Central memory CD8-positive, alpha-beta T cell (primary cell): ENCODE results near the gene SGIP1.

ENCODE experiments used
- ATAC-seq: fragments of 150-1000 bp; cut with Tn5 transposase; replicated peaks from 2 replicates; pipeline ENCODE4 v1.10.0; 2022; ENCODE audit warnings: mild to moderate bottlenecking, moderate FRiP score, moderate number of reproducible peaks; ENCODE audit not compliant: poor library complexity, severe bottlenecking; ENCODE audit errors: extremely low read depth
- DNase-seq, 2 donors: peaks; one replicate each; pipeline ENCODE4 v3.0.0; 2021; ENCODE audit warnings: low spot score in 2 of 2
- H3K27ac Mint-ChIP-seq: one replicate; pipeline ENCODE4 v1.8.0; 2022; ENCODE audit warnings: low read depth, mild to moderate bottlenecking, moderate library complexity, mixed read lengths
- H3K27me3 Mint-ChIP-seq: one replicate; pipeline ENCODE4 v1.8.0; 2022; ENCODE audit warnings: mixed read lengths
- H3K36me3 Mint-ChIP-seq: one replicate; pipeline ENCODE4 v1.8.0; 2022; ENCODE audit warnings: mild to moderate bottlenecking, moderate library complexity, mixed read lengths; ENCODE audit not compliant: insufficient read depth
- H3K4me1 Mint-ChIP-seq: one replicate; pipeline ENCODE4 v1.8.0; 2022; ENCODE audit warnings: mixed read lengths
- H3K4me3 Mint-ChIP-seq: one replicate; pipeline ENCODE4 v1.8.0; 2022; ENCODE audit warnings: mild to moderate bottlenecking, moderate library complexity, mixed read lengths
- H3K9me3 Mint-ChIP-seq: one replicate; pipeline ENCODE4 v1.8.0; 2022; ENCODE audit warnings: mixed read lengths

The SGIP1 gene

DNA sequence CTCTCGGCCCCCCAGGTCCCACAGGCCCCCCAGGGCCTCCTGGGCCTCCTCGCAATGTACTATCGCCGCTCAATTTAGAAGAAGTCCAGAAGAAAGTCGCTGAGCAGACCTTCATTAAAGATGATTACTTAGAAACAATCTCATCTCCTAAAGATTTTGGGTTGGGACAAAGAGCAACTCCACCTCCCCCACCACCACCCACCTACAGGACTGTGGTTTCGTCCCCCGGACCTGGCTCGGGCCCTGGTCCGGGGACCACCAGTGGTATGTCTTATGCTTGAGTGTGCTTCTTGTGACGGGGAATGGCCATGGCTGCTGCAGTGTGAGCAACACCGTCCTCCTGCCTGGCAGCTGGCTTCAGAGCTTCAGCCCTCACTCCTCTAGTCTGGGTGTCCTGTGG is 148.2 kb downstream of the SGIP1 start:
- Mint-ChIP-seq H3K4me3 (no peak overlapping the region), H3K27ac (no peak overlapping the region), H3K36me3 (no peaks in the 10 kb centered on the region), H3K9me3 (no peaks in the 10 kb centered on the region), H3K4me1 (no peaks in the 10 kb centered on the region), H3K27me3 (peaks cover 35% of the 10 kb centered on the region)
- ATAC-seq: no peak
- DNase-seq: no peak

GRCh38 chr1:66684353-66684752 is 150.4 kb downstream of the SGIP1 start:
- Mint-ChIP-seq H3K27ac (no peak overlapping the region), H3K9me3 (no peaks in the 10 kb centered on the region), H3K36me3 (no peaks in the 10 kb centered on the region)

GRCh38 chr1:66685265-66685664 is 151.3 kb downstream of the SGIP1 start:
- no peaks in the 10 kb centered on the region for H3K9me3 Mint-ChIP-seq
- H3K4me1 Mint-ChIP-seq: no peaks in the 10 kb centered on the region
- ATAC-seq (no peak), DNase-seq (no peak)
- H3K36me3 Mint-ChIP-seq: no peaks in the 10 kb centered on the region
- H3K27me3 Mint-ChIP-seq: peaks cover 31% of the 10 kb centered on the region
- H3K4me3 Mint-ChIP-seq: no peak overlapping the region
- H3K27ac Mint-ChIP-seq: no peak overlapping the region

More at GRCh38 chr1:66684353-66684752, 150.4 kb downstream of the SGIP1 start:
- ATAC-seq (no peak), DNase-seq (no peak)
- Mint-ChIP-seq H3K27me3 (peaks cover 32% of the 10 kb centered on the region), H3K4me3 (no peak overlapping the region), H3K4me1 (no peaks in the 10 kb centered on the region)

GRCh38 chr1:66685670-66686069 is 151.7 kb downstream of the SGIP1 start:
- H3K9me3 Mint-ChIP-seq: no peaks in the 10 kb centered on the region
- peaks cover 35% of the 10 kb centered on the region for H3K27me3 Mint-ChIP-seq
- no peaks in the 10 kb centered on the region for H3K36me3 Mint-ChIP-seq
- no peak overlapping the region for H3K27ac Mint-ChIP-seq
- ATAC-seq (no peak), DNase-seq (no peak)
- H3K4me1 Mint-ChIP-seq: no peaks in the 10 kb centered on the region
- no peak overlapping the region for H3K4me3 Mint-ChIP-seq

DNA sequence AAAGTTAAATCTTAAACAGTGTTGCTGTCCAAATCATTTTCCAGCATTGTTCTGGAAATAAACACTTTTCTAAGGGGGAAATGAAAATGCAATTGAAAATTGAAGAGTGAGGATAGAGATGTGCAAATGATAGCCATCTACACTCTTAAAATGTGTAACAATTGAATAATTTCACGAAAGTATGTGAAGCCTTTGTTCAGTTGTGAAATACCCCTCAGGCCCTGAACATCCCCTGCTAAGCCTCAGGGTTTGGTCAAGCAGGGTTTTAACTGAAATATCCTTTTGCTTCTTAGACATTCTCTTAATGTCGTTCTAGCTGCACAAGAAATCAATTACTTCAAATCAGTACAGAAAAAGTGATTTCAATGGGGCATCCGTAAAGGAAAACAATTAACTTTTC is 152.5 kb downstream of the SGIP1 start:
- H3K4me3 Mint-ChIP-seq: no peak overlapping the region
- no peak overlapping the region for H3K27ac Mint-ChIP-seq
- H3K27me3 Mint-ChIP-seq: peaks cover 42% of the 10 kb centered on the region
- no peaks in the 10 kb centered on the region for H3K9me3 Mint-ChIP-seq
- ATAC-seq (no peak), DNase-seq (no peak)
- H3K36me3 Mint-ChIP-seq: no peaks in the 10 kb centered on the region
- H3K4me1 Mint-ChIP-seq: no peaks in the 10 kb centered on the region

GRCh38 chr1:66687358-66687757 is 153.4 kb downstream of the SGIP1 start:
- H3K27me3 Mint-ChIP-seq: peaks cover 43% of the 10 kb centered on the region
- no peak overlapping the region for H3K4me3 Mint-ChIP-seq
- no peaks in the 10 kb centered on the region for H3K4me1 Mint-ChIP-seq
- DNase-seq (no peak), ATAC-seq (no peak)
- H3K27ac Mint-ChIP-seq: no peak overlapping the region
- no peaks in the 10 kb centered on the region for H3K36me3 Mint-ChIP-seq
- H3K9me3 Mint-ChIP-seq: no peaks in the 10 kb centered on the region

DNA sequence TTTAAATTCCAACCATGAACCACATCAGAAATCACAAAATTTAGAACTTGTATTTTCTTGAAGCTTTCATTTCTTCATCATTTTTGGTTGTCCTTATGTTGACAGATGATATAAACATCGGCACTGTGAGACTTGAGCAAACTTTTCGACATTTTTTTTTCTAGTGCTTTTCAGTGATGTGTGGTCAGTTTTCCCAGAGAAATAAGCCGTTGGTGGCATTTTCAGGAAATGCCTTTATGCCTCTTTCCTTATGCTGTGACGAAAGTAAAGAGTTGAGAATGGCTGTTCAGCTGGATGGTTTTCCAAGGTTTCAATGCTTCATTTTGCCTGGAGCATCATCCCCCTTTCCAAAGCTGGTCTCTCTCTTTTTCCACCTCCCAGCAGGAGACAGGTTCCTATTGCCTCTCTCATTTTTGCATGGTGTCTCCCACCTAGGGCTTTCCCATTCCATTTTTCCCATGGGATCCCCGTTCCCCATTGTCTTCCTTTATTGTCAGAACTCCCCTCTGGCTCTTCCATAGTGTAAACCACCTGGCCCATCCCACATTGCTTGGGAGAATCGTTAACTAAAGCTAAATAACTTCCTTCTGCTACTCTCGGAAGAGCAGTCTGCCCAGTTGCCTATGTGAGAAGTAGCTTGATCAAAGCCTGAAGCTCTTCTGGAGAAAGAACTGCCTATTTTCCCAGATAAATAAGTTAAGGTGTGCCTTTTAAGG is 156.9 kb downstream of the SGIP1 start:
- H3K27me3 Mint-ChIP-seq: peaks cover 36% of the 10 kb centered on the region

DNA sequence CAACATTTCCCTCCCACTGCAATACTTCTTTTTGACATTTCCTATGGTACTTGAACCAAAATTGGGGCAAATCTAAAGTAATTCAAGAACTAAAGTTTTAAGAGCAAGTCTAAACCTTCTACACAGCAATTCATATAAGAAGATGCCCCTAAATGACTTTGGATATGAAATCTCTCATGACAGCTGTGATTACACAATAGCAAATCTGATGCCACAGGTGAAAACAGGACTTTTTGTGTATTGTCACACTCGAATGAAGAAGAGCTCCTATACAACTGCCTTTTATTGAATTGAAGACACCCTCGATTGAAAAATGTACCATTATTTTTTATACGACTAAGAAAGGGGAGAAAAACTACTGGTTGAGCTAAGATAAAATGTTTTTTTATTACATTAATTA is 158.7 kb downstream of the SGIP1 start:
- Mint-ChIP-seq H3K9me3 (no peaks in the 10 kb centered on the region), H3K27ac (no peak overlapping the region), H3K4me3 (no peak overlapping the region), H3K36me3 (no peaks in the 10 kb centered on the region), H3K27me3 (peaks cover 36% of the 10 kb centered on the region), H3K4me1 (no peaks in the 10 kb centered on the region)
- DNase-seq: no peak
- no peak for ATAC-seq

More for the DNA sequence above, 156.9 kb downstream of the SGIP1 start:
- DNase-seq (no peak), ATAC-seq (no peak)
- no peak overlapping the region for H3K27ac Mint-ChIP-seq
- no peaks in the 10 kb centered on the region for H3K9me3 Mint-ChIP-seq
- H3K4me1 Mint-ChIP-seq: no peaks in the 10 kb centered on the region
- H3K36me3 Mint-ChIP-seq: no peaks in the 10 kb centered on the region
- no peak overlapping the region for H3K4me3 Mint-ChIP-seq

DNA sequence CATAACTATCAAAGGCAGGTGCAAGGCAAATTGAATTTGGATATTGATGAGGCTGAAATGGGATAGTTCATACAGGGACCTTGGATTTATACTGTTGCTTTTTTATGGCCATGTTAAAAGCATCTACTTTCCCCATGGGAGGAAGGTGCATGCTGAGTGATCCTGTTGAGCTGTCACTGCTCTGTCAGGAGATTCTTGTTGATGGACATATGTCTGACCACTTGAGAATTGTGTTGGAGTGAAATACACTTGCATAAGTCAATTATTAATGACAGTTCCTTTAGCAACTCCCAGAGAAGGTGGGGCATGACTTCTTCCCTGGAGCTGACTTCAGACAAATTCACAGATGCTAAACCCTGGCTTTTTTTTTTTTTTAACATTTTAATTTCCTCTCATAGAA is 159.9 kb downstream of the SGIP1 start:
- DNase-seq (no peak), ATAC-seq (no peak)
- no peaks in the 10 kb centered on the region for H3K9me3 Mint-ChIP-seq
- peaks cover 40% of the 10 kb centered on the region for H3K27me3 Mint-ChIP-seq
- no peaks in the 10 kb centered on the region for H3K4me1 Mint-ChIP-seq
- no peak overlapping the region for H3K4me3 Mint-ChIP-seq
- no peak overlapping the region for H3K27ac Mint-ChIP-seq
- no peaks in the 10 kb centered on the region for H3K36me3 Mint-ChIP-seq

GRCh38 chr1:66695116-66695515 is 161.2 kb downstream of the SGIP1 start:
- Mint-ChIP-seq H3K27ac (no peak overlapping the region), H3K4me3 (no peak overlapping the region), H3K4me1 (no peaks in the 10 kb centered on the region), H3K36me3 (no peaks in the 10 kb centered on the region), H3K9me3 (no peaks in the 10 kb centered on the region), H3K27me3 (peaks cover 48% of the 10 kb centered on the region)
- ATAC-seq: no peak
- no peak for DNase-seq

DNA sequence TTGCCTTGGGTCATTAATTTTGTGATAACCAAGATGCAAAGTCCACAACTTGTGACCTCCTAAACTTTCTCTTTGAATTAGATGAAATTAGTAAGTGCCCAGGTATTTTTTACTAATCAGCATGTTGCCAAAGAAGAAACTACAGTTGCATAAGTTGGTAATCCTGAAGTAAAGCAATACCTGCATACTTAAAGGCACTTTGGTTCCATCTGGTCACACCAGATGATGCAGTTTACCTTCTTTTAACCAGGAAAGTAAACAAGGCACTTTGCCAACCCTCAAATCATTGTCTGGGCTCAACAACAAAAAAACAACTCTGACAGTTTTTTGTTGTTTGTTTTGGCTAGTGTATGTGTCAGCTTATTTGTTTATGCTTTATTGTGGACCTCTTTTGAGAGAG is 162.8 kb downstream of the SGIP1 start:
- H3K4me3 Mint-ChIP-seq: no peak overlapping the region
- H3K9me3 Mint-ChIP-seq: no peaks in the 10 kb centered on the region
- no peaks in the 10 kb centered on the region for H3K4me1 Mint-ChIP-seq
- DNase-seq (no peak), ATAC-seq (no peak)
- peaks cover 48% of the 10 kb centered on the region for H3K27me3 Mint-ChIP-seq
- H3K27ac Mint-ChIP-seq: no peak overlapping the region
- H3K36me3 Mint-ChIP-seq: no peaks in the 10 kb centered on the region

DNA sequence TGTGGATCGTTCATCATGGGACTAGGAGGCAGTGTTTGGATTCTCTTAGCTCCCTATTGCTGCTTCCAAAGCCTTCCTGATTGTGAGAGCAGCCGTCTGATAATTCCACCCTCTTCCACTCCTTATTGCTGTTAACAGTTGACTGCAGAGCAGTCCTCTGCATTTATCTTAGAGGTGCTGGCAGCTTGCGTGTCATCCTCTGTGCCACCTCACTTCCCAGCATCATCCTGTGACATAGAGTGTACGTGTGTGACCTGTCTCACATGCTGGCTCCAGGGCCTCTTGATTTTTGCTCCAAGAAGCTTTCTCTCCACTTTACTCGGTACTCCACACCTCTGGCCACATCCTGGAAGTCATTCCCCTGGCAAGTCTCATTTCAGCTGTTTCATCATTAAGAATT is 165.3 kb downstream of the SGIP1 start:
- H3K9me3 Mint-ChIP-seq: no peaks in the 10 kb centered on the region
- H3K27me3 Mint-ChIP-seq: peaks cover 47% of the 10 kb centered on the region
- no peak overlapping the region for H3K27ac Mint-ChIP-seq
- H3K4me1 Mint-ChIP-seq: no peaks in the 10 kb centered on the region
- DNase-seq (no peak), ATAC-seq (no peak)
- no peak overlapping the region for H3K4me3 Mint-ChIP-seq
- no peaks in the 10 kb centered on the region for H3K36me3 Mint-ChIP-seq

GRCh38 chr1:66704177-66704875 is 170.4 kb downstream of the SGIP1 start:
- no peak for DNase-seq
- no peak overlapping the region for H3K4me3 Mint-ChIP-seq
- H3K4me1 Mint-ChIP-seq: no peaks in the 10 kb centered on the region
- H3K36me3 Mint-ChIP-seq: no peaks in the 10 kb centered on the region
- H3K27ac Mint-ChIP-seq: no peak overlapping the region
- no peaks in the 10 kb centered on the region for H3K9me3 Mint-ChIP-seq
- no peak for ATAC-seq
- peaks cover 58% of the 10 kb centered on the region for H3K27me3 Mint-ChIP-seq
